HG02943 (cell line): ENCODE measurements around the gene MARF1.

Experiments used
- ATAC-seq: cut with Tn5 transposase; IDR thresholded peaks from one replicate; pipeline ENCODE4 v1.9.1; 2021; ENCODE audit warnings: mild to moderate bottlenecking, low read depth, moderate library complexity; ENCODE audit not compliant: unreplicated experiment

The MARF1 gene

DNA sequence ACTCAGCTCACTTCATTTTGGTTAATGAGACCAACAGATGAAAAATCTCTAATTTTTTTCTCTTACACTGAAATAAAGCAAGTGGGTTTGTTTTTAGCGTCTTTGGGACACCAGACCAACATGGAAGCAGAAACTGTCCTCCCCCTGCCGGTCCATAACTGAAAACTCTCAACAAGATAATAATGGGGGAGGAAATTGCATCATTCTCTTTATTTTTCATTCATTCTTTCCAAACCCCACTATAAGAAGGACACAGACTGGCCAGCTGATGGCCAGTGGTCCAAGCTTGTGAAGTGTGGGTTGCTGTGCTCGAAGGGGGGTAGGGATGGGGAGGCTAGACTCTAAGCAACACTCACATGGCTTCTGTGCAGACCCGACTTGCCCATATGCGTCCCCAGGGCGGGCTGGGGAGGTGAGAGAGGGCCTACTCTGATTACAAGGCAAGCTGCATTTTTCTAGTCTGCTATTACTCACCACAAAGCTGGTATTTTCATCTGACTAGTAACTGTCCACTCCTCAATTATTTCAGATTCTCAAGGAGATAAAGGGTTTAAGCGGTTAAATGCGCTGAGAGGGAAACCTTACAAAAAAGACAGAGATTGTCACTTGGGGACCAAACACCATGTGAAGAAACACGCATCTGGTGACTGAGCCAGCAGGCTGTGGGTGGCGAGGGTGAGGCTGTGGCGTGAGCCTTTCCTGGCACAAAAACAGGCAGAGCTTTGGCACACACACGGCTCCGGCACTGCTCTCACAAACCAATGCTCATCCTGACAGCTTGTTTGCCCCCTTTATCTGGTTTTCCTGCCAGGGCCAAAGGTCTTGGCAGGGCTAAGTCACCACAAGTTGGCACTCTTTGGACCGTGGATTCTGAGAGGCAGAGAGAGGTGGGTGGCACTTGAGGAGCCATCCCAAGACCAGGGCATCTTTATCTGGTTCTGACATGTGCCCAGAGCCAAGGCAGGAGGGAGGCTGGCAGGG, 38.2 kb downstream of the MARF1 start:
- ATAC-seq, result no peak

- no peak for ATAC-seq
These were observed 40.5 kb downstream of the MARF1 start for GRCh38 chr16:15602285-15603044.

- ATAC-seq, result no peak
These were observed 41.6 kb downstream of the MARF1 start for GRCh38 chr16:15601212-15601879.

DNA sequence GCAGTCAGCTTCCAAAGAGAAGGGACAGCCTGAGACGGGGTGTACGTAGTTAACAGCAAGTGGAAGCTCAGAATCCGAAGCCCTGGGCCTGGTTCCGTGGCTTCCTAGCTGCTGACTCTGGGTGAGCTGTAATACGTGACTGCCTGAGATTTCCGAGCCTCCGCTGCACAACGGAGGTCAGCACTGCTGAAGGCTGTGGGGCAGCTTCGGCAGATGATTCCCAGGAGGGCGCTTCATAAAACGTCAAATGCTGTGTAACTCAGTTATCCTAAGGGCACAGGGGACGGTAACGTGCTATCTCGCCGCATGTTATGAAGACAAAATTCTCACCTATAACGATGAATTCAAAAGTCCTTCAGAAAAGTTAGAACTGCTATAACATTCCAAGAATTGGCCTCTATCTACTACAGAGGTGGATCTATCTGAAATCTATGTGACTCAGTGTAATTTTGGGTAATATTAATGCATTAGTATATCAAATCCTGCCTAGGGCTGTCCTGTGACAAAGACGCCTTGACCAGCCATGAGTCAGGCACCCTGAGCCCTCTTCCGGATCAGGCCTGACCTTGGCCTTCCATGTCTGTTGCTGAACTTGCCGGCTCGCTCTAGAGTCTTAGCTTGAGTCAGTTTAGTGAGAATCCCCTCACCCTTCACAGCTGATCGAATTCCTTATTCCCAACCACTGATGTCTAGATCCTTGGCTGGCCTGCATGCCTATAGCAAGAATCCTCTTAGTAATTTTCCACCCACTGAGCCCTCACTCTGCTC, 43.5 kb downstream of the MARF1 start:
- ATAC-seq, result no peak

- no peak for ATAC-seq
These were observed 44.2 kb downstream of the MARF1 start for GRCh38 chr16:15598648-15599190.

- no peak for ATAC-seq
These were observed 44.9 kb downstream of the MARF1 start for GRCh38 chr16:15597822-15598647.

- ATAC-seq, result no peak
These were observed 45.8 kb downstream of the MARF1 start for GRCh38 chr16:15597135-15597534.

DNA sequence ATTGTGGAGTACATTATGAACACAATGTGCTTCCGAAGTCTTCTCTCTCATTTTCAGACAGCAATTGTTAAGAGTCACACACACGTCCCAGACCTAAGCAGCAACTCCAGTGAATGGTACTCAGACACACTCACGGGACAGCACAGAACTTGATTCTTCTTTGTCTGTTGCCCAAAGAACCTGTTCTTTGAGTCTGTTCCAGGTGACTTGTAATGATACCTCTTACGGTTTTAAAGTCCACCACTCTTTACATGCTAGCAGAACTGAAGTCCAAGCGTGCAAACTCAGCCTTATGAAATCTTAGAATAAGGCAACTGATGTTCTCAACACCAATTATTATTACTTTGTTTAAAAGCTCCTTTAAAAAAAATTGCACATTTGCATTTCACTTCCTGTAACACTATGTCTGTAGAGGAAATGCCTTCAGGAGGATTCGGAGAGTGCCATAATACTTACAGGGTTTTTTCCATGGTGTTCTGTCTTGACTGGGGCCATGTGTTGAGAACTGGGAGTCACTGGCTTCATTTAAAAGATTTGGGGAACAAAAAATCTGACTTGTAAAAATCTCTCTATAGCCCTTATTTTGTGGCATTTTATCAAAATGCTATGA, 48.1 kb downstream of the MARF1 start:
- no peak for ATAC-seq

- ATAC-seq, result no peak
These were observed 49.7 kb downstream of the MARF1 start for GRCh38 chr16:15593235-15593634.

- ATAC-seq, result no peak
These were observed 50.6 kb downstream of the MARF1 start for GRCh38 chr16:15592324-15592723.

DNA sequence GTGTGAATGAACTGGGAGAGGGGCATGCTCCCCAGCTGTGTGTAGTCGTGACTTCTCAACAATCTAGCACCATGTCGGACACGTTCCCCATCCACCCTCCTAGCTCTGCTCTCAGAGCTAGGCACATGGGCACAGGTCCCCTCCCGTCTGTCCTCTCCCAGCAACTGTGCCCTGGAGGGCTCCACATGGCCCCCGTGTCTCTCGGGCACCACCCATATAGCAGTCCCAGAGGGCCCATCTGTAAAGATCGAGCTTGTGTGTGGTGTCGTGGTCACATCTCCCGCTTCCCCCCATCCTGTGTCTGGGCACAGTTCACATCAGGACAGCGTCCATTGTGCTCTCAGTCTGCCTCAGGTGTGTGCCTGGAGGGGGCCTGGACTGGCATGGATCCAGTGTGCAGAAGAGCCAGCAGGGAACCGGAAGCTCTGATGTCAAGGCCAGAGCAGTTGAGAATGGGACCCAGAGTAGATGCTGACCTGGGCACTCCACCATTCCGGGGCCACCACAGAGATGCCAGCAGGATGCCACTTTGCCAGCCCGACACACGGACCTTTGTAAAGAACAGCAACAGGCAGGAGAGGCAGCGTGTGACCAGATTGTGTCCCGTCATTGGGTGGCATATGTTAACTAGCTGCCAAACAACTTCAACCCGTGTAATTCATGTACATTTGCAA, 55.7 kb downstream of the MARF1 start:
- no peak for ATAC-seq

- ATAC-seq, result no peak
These were observed 56.2 kb downstream of the MARF1 start for GRCh38 chr16:15586716-15587115.

GRCh38 chr16:15585956-15586355, 57.0 kb downstream of the MARF1 start:
- no peak for ATAC-seq

- ATAC-seq, result no peak
These were observed 59.4 kb downstream of the MARF1 start for GRCh38 chr16:15583526-15583925.

- no peak for ATAC-seq
These were observed 61.7 kb downstream of the MARF1 start for GRCh38 chr16:15581127-15581815.

DNA sequence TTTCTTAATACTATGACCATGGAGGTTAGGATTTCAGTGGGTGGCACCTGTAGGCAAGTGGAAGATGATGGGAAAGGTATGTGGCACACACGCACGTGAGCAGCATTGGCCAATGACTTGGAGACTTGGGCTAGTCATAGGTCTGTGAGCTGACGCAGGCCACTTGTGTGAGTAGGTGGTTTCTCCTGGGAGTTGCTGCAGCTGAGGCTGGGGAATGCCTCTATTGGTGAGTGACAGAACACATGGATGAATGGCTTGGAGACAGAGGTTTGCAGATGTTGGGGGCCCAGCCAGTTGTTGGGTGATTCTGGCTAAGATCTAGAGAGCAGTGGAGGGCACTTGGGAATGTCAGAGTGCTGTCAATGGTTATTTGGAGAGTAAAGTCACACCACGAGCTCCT, 64.1 kb downstream of the MARF1 start:
- no peak for ATAC-seq
